ENCODE data around the gene ST8SIA2. TPM values are rescaled to one million over a fixed set of nuclear protein-coding genes. Genes with fewer than 3 reads are reported as not detected.

ST8SIA2 gene
- total RNA-seq, 1 experiment from 2014 or later: 0.15 TPM

GRCh38 chr15:92505611-92506010 lies 111.9 kb downstream of the ST8SIA2 start:
- intact Hi-C loops (cut with micrococcal nuclease; ENCODE audit: unreplicated experiment) (no loop called here), in situ Hi-C loops (cut with HindIII; ENCODE audit: low pct_unique_long_range_greater_than_20kb, low sequenced_read_pairs) (no loop called here)
- H3K27ac ChIP-seq (ENCODE audit: low read length): no peak overlapping the region
- ChIA-PET POLR2A (no interaction called here), CTCF (interaction anchor here (0.7 kb wide), 1 partner anchor 209 kb away, joined by 5 read pairs; no protein-coding TSS in a partner anchor)
- no peak for ATAC-seq
- H3K27me3 ChIP-seq (ENCODE audit: control insufficient read depth, insufficient read depth, low read length): peaks cover 4% of the 10 kb centered on the region; the same call in 1 of the 2 replicates
- no TSS peak for BruUV-seq (replicated peaks)
- TF ChIP-seq POLR2AphosphoS5 (IDR thresholded peaks at IDR 0.05; ENCODE audit: low read depth, low read length) (no peak), TCF7L2 (IDR thresholded peaks at IDR 0.05; ENCODE audit: low read depth, low read length) (no peak)
- no peaks in the 10 kb centered on the region for H3K36me3 ChIP-seq (ENCODE audit: control insufficient read depth, insufficient read depth, low read length)
- DNase-seq (ENCODE audit: low read depth, low spot score): no peak
- no peaks in the 10 kb centered on the region for H3K4me1 ChIP-seq (ENCODE audit: control insufficient read depth, insufficient read depth, low read length)
- H3K9me3 ChIP-seq (ENCODE audit: control insufficient read depth, insufficient read depth, low read depth, low read length): peaks cover 7% of the 10 kb centered on the region; the same call in 1 of the 2 replicates
- H3K4me3 ChIP-seq (ENCODE audit: low read depth in 2 of 2, low read length in 2 of 2): no peak overlapping the region

- Histone ChIP-seq H3K27me3 (ENCODE audit: control insufficient read depth, insufficient read depth, low read length) (peaks cover 2% of the 10 kb centered on the region; the same call in 1 of the 2 replicates), H3K27ac (ENCODE audit: low read length) (no peak overlapping the region), H3K36me3 (ENCODE audit: control insufficient read depth, insufficient read depth, low read length) (no peaks in the 10 kb centered on the region), H3K4me1 (ENCODE audit: control insufficient read depth, insufficient read depth, low read length) (no peaks in the 10 kb centered on the region), H3K4me3 (ENCODE audit: low read depth in 2 of 2, low read length in 2 of 2) (no peak overlapping the region), H3K9me3 (ENCODE audit: control insufficient read depth, insufficient read depth, low read depth, low read length) (peaks cover 7% of the 10 kb centered on the region; the same call in 1 of the 2 replicates)
- no peak for TF ChIP-seq REST (IDR thresholded peaks at IDR 0.05; ENCODE audit: insufficient read depth in 1 of 2, low read depth in 2 of 2, low read length in 1 of 2)
- no peak for TF ChIP-seq TCF7L2 (IDR thresholded peaks at IDR 0.05; ENCODE audit: low read depth, low read length)
- no peak for TF ChIP-seq POLR2AphosphoS5 (IDR thresholded peaks at IDR 0.05; ENCODE audit: low read depth, low read length)
- TF ChIP-seq CTCF (IDR thresholded peaks at IDR 0.05): no peak
- no peak for TF ChIP-seq SIN3A (IDR thresholded peaks at IDR 0.05; ENCODE audit: borderline replicate concordance, insufficient read depth, low read depth, low read length)
- ChIA-PET POLR2A (no interaction called here), CTCF (interaction anchor here (0.7 kb wide), 1 partner anchor 208 kb away, joined by 5 read pairs; no protein-coding TSS in a partner anchor)
- ATAC-seq: no peak
- BruUV-seq (replicated peaks): no TSS peak
- in situ Hi-C loops (cut with HindIII; ENCODE audit: low pct_unique_long_range_greater_than_20kb, low sequenced_read_pairs): no loop called here
- DNase-seq (ENCODE audit: low read depth, low spot score): no peak
- intact Hi-C loops (cut with micrococcal nuclease; ENCODE audit: unreplicated experiment): no loop called here
Measured at GRCh38 chr15:92506506-92506905, 112.8 kb downstream of the ST8SIA2 start.

GRCh38 chr15:92510163-92510882 lies 116.6 kb downstream of the ST8SIA2 start:
- no TSS peak for BruUV-seq (replicated peaks)
- H3K4me3 ChIP-seq (ENCODE audit: low read depth in 2 of 2, low read length in 2 of 2): no peak overlapping the region
- no peaks in the 10 kb centered on the region; the same call in 1 of the 2 replicates for H3K27me3 ChIP-seq (ENCODE audit: control insufficient read depth, insufficient read depth, low read length)
- DNase-seq (ENCODE audit: low read depth, low spot score): no peak
- ATAC-seq: peak; percentile 26; the same call in 1 of the 2 replicates
- in situ Hi-C loops (cut with HindIII; ENCODE audit: low pct_unique_long_range_greater_than_20kb, low sequenced_read_pairs) (no loop called here), intact Hi-C loops (cut with micrococcal nuclease; ENCODE audit: unreplicated experiment) (no loop called here)
- H3K4me1 ChIP-seq (ENCODE audit: control insufficient read depth, insufficient read depth, low read length): no peaks in the 10 kb centered on the region
- POLR2A ChIA-PET: interaction anchor here (0.6 kb wide), 1 partner anchor 322 kb away, joined by 4 read pairs; no protein-coding TSS in a partner anchor
- no peaks in the 10 kb centered on the region for H3K36me3 ChIP-seq (ENCODE audit: control insufficient read depth, insufficient read depth, low read length)
- H3K27ac ChIP-seq (ENCODE audit: low read length): no peak overlapping the region
- H3K9me3 ChIP-seq (ENCODE audit: control insufficient read depth, insufficient read depth, low read depth, low read length): peaks cover 7% of the 10 kb centered on the region; the same call in 1 of the 2 replicates
- CTCF ChIA-PET: no interaction called here
- TF ChIP-seq REST (IDR thresholded peaks at IDR 0.05; ENCODE audit: insufficient read depth in 1 of 2, low read depth in 2 of 2, low read length in 1 of 2) (no peak), CTCF (IDR thresholded peaks at IDR 0.05) (no peak), TCF7L2 (IDR thresholded peaks at IDR 0.05; ENCODE audit: low read depth, low read length) (no peak), SIN3A (IDR thresholded peaks at IDR 0.05; ENCODE audit: borderline replicate concordance, insufficient read depth, low read depth, low read length) (no peak), POLR2AphosphoS5 (IDR thresholded peaks at IDR 0.05; ENCODE audit: low read depth, low read length) (no peak)
